ENCODE measurements around the gene GNPAT.

Gene GNPAT

DNA sequence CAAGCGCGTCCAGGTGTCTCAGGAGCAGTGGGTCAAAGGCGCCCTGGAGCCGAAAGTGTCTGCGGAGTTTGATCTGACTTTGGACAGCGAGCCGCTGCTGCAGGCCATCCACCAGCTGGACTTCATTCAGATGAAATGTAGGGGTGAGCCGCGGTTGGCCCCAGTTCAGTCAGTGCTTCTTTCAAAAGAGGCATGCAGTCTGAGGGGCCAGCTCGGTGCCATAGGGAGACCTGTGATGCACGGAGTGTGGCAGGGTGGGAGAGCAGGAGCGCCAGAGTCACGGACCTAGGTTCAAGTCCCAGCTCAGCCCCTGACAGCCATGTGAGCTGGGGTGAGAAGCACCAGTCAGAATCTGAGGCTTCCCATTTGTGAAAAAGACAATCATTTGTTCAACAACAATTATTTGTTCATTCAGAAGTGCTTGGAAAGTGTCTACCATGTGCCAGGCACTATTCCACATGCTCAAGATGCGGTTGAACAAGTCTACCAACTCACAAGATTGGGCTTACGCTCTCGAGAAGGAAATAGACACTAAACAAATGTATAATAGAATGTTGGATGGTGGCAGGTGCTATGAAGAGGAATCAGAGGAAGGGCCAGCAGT is 39.5 kb upstream of the GNPAT start:
- Histone ChIP-seq H3K27me3 (ENCODE audit: control insufficient read depth in 2 of 2, insufficient read depth in 2 of 2, low read length in 2 of 2) (peaks cover 0 to 7% of the 10 kb centered on the region in 2 donors), H3K36me3 (ENCODE audit: control insufficient read depth in 2 of 2, insufficient read depth in 2 of 2, low read length in 2 of 2) (no peaks in the 10 kb centered on the region), H3K9ac (ENCODE audit: low read depth in 1 of 2, low read length in 2 of 2) (no peak overlapping the region)

DNA sequence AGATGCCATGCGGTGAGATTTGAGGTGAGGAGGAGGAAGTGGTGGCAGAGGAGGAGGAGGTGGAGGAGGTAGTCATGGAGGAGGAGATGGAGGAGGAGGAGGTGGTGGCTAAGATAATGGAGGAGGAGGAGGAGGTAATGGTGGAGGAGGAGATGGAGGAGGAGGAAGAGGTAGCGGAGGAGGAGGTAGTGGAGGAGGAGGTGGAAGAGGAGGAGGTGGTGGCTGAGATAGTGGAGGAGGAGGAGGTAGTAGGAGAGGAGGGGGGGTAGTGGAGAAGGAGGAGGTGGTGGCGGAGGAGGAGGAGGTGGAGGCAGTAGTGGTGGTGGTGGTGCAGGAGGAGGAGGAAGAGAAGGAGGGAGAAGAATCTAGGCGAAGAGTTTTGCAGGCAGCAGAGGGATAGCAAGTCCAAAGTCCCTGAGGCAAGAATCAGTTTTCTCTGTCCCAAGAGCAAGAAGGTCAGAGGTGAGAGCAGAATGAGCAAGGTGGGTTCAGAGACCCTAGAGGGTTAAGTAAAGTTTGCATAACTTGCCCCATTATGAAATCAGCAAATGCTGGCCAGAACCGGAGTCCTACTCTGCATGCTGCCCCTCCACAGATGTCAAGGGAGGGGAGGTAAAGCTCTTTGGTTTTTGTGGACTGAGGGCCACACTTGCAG is 38.9 kb upstream of the GNPAT start:
- peaks cover 0 to 7% of the 10 kb centered on the region in 2 donors for H3K27me3 ChIP-seq (ENCODE audit: control insufficient read depth in 2 of 2, insufficient read depth in 2 of 2, low read length in 2 of 2)
- no peak overlapping the region for H3K4me3 ChIP-seq (ENCODE audit: low read length in 2 of 2)
- H3K9me3 ChIP-seq (ENCODE audit: control insufficient read depth in 2 of 2, low read length in 2 of 2): no peaks in the 10 kb centered on the region
- no peak overlapping the region for H3K9ac ChIP-seq (ENCODE audit: low read depth in 1 of 2, low read length in 2 of 2)
- H3K36me3 ChIP-seq (ENCODE audit: control insufficient read depth in 2 of 2, insufficient read depth in 2 of 2, low read length in 2 of 2): no peaks in the 10 kb centered on the region
- no peaks in the 10 kb centered on the region for H3K4me1 ChIP-seq (ENCODE audit: control insufficient read depth in 2 of 2, insufficient read depth in 2 of 2, low read length in 2 of 2)
- H3K27ac ChIP-seq (ENCODE audit: low read depth in 2 of 2, low read length in 2 of 2): no peak overlapping the region

More for the DNA sequence above, 39.5 kb upstream of the GNPAT start:
- no peak overlapping the region for H3K27ac ChIP-seq (ENCODE audit: low read depth in 2 of 2, low read length in 2 of 2)
- no peaks in the 10 kb centered on the region for H3K9me3 ChIP-seq (ENCODE audit: control insufficient read depth in 2 of 2, low read length in 2 of 2)
- no peaks in the 10 kb centered on the region for H3K4me1 ChIP-seq (ENCODE audit: control insufficient read depth in 2 of 2, insufficient read depth in 2 of 2, low read length in 2 of 2)
- H3K4me3 ChIP-seq (ENCODE audit: low read length in 2 of 2): no peak overlapping the region

DNA sequence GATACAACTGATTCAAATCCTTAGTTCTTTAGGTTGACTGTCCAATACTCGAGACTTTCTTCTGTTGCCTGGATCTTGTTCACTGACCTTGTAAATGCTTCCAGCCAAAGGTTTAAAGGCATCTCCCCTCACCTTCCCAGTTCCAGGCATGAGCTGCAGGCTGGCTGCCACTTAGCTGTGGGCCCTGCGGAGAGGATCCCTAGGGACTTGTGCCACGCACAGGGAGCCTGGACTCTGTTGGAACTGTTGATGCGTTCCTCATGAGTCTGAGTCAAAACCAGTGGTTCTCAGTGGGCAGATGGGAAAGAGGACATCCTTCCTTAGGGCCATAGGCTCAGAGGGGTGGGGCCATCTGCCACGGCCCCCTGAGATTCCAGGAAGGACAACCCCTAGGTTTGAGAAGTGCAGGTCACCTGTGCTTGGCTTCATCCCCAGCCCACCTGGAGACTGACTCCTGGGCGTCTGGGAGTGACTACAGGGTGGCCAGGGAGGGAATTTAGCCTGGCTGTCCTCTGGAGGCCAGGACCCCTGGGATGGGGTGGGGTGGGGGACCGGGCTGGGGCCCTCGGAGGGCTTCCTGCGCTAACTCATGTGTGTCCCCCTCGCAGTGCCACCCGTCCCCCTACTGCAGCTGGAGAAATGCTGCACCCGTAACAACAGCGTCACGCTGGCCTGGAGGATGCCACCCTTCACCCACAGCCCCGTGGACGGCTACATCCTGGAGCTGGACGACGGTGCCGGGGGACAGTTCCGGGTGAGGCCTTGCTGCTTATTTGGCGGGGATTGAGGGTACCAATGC is 37.6 kb upstream of the GNPAT start:
- Histone ChIP-seq H3K27me3 (ENCODE audit: control insufficient read depth in 2 of 2, insufficient read depth in 2 of 2, low read length in 2 of 2) (peaks cover 0 to 7% of the 10 kb centered on the region in 2 donors), H3K36me3 (ENCODE audit: control insufficient read depth in 2 of 2, insufficient read depth in 2 of 2, low read length in 2 of 2) (no peaks in the 10 kb centered on the region), H3K4me3 (ENCODE audit: low read length in 2 of 2) (no peak overlapping the region), H3K27ac (ENCODE audit: low read depth in 2 of 2, low read length in 2 of 2) (no peak overlapping the region), H3K9ac (ENCODE audit: low read depth in 1 of 2, low read length in 2 of 2) (no peak overlapping the region), H3K9me3 (ENCODE audit: control insufficient read depth in 2 of 2, low read length in 2 of 2) (no peaks in the 10 kb centered on the region), H3K4me1 (ENCODE audit: control insufficient read depth in 2 of 2, insufficient read depth in 2 of 2, low read length in 2 of 2) (no peaks in the 10 kb centered on the region)

DNA sequence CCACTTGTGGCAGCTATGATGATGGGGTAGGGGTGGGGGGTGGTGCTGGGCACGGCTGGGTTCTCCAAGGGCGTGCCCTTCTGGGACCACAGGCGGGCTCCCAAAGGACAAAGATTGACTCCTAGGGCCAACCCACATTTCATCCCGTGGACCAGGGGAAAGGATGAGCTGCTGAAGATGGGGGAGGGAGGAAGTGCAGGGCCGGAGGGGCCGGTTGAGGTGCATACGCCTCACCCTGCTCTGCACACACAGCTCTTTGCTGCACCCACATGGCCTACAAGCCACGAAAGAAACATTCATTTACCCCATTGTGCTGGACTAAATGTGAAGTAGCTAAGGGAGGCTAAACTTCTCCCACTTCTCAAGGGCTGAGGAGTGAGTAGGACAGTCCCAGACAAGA is 34.2 kb upstream of the GNPAT start:
- H3K36me3 ChIP-seq (ENCODE audit: control insufficient read depth in 2 of 2, insufficient read depth in 2 of 2, low read length in 2 of 2): no peaks in the 10 kb centered on the region
- no peaks in the 10 kb centered on the region for H3K9me3 ChIP-seq (ENCODE audit: control insufficient read depth in 2 of 2, low read length in 2 of 2)
- no peak overlapping the region for H3K4me3 ChIP-seq (ENCODE audit: low read length in 2 of 2)
- no peak overlapping the region for H3K27ac ChIP-seq (ENCODE audit: low read depth in 2 of 2, low read length in 2 of 2)
- no peak overlapping the region for H3K9ac ChIP-seq (ENCODE audit: low read depth in 1 of 2, low read length in 2 of 2)
- peaks cover 0 to 2% of the 10 kb centered on the region in 2 donors for H3K27me3 ChIP-seq (ENCODE audit: control insufficient read depth in 2 of 2, insufficient read depth in 2 of 2, low read length in 2 of 2)
- peaks cover 0 to 6% of the 10 kb centered on the region in 2 donors for H3K4me1 ChIP-seq (ENCODE audit: control insufficient read depth in 2 of 2, insufficient read depth in 2 of 2, low read length in 2 of 2)

DNA sequence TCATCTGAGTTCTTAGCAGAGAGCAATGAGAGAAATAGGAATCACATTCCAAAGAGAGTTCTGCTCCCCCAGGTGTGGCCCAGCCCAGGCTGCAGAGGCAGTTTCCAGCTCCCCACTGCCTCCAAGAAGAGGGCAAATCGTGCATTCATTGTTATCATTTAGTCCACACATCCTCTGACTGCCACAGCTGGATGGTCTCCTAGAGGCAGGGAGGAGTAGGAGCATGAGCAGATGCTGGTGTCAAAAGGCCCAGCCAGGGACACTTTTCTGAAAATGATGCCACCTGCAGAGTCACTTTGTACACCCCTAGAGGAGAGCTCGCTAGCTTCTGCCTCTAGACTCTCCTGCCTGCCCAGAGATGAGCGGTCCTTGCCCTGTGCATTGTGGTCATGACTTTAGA is 33.6 kb upstream of the GNPAT start:
- peaks cover under 1 to 6% of the 10 kb centered on the region in 2 donors for H3K4me1 ChIP-seq (ENCODE audit: control insufficient read depth in 2 of 2, insufficient read depth in 2 of 2, low read length in 2 of 2)
- H3K36me3 ChIP-seq (ENCODE audit: control insufficient read depth in 2 of 2, insufficient read depth in 2 of 2, low read length in 2 of 2): no peaks in the 10 kb centered on the region
- no peaks in the 10 kb centered on the region for H3K9me3 ChIP-seq (ENCODE audit: control insufficient read depth in 2 of 2, low read length in 2 of 2)
- H3K27ac ChIP-seq (ENCODE audit: low read depth in 2 of 2, low read length in 2 of 2): no peak overlapping the region
- no peak overlapping the region for H3K4me3 ChIP-seq (ENCODE audit: low read length in 2 of 2)
- H3K27me3 ChIP-seq (ENCODE audit: control insufficient read depth in 2 of 2, insufficient read depth in 2 of 2, low read length in 2 of 2): peaks cover 0 to 2% of the 10 kb centered on the region in 2 donors
- H3K9ac ChIP-seq (ENCODE audit: low read depth in 1 of 2, low read length in 2 of 2): no peak overlapping the region

DNA sequence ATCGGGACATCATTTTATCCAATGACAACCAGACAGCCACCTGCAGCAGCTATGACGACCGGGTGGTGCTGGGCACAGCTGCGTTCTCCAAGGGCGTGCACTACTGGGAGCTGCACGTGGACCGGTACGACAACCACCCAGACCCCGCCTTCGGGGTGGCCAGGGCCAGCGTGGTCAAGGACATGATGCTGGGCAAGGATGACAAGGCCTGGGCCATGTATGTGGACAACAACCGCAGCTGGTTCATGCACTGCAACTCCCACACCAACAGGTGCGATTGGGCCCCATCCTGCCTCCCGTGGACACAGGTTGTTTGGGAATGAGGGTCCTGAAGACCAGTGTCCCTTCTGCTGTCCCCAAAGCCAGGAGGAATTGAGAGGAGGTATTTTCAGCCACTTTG is 32.0 kb upstream of the GNPAT start:
- Histone ChIP-seq H3K9ac (ENCODE audit: low read depth in 1 of 2, low read length in 2 of 2) (no peak overlapping the region), H3K9me3 (ENCODE audit: control insufficient read depth in 2 of 2, low read length in 2 of 2) (no peaks in the 10 kb centered on the region)

DNA sequence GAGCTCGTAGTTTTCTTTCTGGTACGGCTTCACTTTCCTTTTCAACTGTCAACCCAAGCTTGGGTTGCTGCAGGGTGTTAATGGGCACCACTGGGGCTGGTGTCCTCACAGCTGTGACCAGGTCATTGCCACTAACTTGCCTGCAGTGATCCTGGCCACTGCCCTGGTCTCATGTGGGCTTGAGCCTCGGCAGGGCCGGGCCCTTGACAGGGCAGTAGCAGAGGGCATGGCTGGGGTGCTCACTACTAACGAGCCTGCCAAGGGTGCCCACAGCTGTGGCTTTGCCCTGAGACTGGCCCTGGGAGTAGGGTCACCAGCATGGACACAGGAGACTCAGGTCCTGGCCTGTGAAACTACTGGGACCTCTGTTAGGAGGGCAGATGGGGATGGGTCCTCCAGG is 31.5 kb upstream of the GNPAT start:
- H3K4me1 ChIP-seq (ENCODE audit: control insufficient read depth in 2 of 2, insufficient read depth in 2 of 2, low read length in 2 of 2): peaks cover 5 to 8% of the 10 kb centered on the region in 2 donors
- H3K27ac ChIP-seq (ENCODE audit: low read depth in 2 of 2, low read length in 2 of 2): no peak overlapping the region
- H3K4me3 ChIP-seq (ENCODE audit: low read length in 2 of 2): no peak overlapping the region
- no peaks in the 10 kb centered on the region for H3K9me3 ChIP-seq (ENCODE audit: control insufficient read depth in 2 of 2, low read length in 2 of 2)
- peaks cover 0 to 2% of the 10 kb centered on the region in 2 donors for H3K27me3 ChIP-seq (ENCODE audit: control insufficient read depth in 2 of 2, insufficient read depth in 2 of 2, low read length in 2 of 2)
- no peaks in the 10 kb centered on the region for H3K36me3 ChIP-seq (ENCODE audit: control insufficient read depth in 2 of 2, insufficient read depth in 2 of 2, low read length in 2 of 2)
- H3K9ac ChIP-seq (ENCODE audit: low read depth in 1 of 2, low read length in 2 of 2): no peak overlapping the region

More for the DNA sequence above, 32.0 kb upstream of the GNPAT start:
- Histone ChIP-seq H3K36me3 (ENCODE audit: control insufficient read depth in 2 of 2, insufficient read depth in 2 of 2, low read length in 2 of 2) (no peaks in the 10 kb centered on the region), H3K4me1 (ENCODE audit: control insufficient read depth in 2 of 2, insufficient read depth in 2 of 2, low read length in 2 of 2) (peaks cover 5 to 8% of the 10 kb centered on the region in 2 donors), H3K4me3 (ENCODE audit: low read length in 2 of 2) (no peak overlapping the region), H3K27me3 (ENCODE audit: control insufficient read depth in 2 of 2, insufficient read depth in 2 of 2, low read length in 2 of 2) (peaks cover 0 to 2% of the 10 kb centered on the region in 2 donors), H3K27ac (ENCODE audit: low read depth in 2 of 2, low read length in 2 of 2) (no peak overlapping the region)

DNA sequence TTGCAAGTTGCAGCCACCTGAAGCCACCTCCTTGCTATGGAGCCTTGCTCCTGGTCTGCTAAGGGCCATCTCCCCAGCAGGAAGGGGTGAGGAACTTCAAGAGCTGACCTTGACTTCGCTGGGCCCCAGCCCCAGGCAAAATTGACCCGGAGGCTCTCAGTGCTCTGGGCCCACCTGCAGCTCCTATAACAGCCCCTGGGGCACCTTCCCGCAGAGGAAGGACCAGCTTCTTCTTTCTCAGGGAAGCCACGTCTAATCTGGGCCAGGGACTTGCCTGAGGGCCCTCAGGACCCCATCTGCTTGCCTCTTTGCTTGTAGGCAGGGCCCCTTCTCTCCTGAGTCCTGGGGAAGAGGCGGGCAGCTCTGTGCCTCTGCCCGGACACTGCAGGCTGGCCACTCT is 30.9 kb upstream of the GNPAT start:
- Histone ChIP-seq H3K36me3 (ENCODE audit: control insufficient read depth in 2 of 2, insufficient read depth in 2 of 2, low read length in 2 of 2) (no peaks in the 10 kb centered on the region), H3K4me1 (ENCODE audit: control insufficient read depth in 2 of 2, insufficient read depth in 2 of 2, low read length in 2 of 2) (peaks cover 5 to 8% of the 10 kb centered on the region in 2 donors), H3K9ac (ENCODE audit: low read depth in 1 of 2, low read length in 2 of 2) (no peak overlapping the region), H3K27ac (ENCODE audit: low read depth in 2 of 2, low read length in 2 of 2) (no peak overlapping the region), H3K27me3 (ENCODE audit: control insufficient read depth in 2 of 2, insufficient read depth in 2 of 2, low read length in 2 of 2) (no peaks in the 10 kb centered on the region), H3K9me3 (ENCODE audit: control insufficient read depth in 2 of 2, low read length in 2 of 2) (no peaks in the 10 kb centered on the region), H3K4me3 (ENCODE audit: low read length in 2 of 2) (no peak overlapping the region)

DNA sequence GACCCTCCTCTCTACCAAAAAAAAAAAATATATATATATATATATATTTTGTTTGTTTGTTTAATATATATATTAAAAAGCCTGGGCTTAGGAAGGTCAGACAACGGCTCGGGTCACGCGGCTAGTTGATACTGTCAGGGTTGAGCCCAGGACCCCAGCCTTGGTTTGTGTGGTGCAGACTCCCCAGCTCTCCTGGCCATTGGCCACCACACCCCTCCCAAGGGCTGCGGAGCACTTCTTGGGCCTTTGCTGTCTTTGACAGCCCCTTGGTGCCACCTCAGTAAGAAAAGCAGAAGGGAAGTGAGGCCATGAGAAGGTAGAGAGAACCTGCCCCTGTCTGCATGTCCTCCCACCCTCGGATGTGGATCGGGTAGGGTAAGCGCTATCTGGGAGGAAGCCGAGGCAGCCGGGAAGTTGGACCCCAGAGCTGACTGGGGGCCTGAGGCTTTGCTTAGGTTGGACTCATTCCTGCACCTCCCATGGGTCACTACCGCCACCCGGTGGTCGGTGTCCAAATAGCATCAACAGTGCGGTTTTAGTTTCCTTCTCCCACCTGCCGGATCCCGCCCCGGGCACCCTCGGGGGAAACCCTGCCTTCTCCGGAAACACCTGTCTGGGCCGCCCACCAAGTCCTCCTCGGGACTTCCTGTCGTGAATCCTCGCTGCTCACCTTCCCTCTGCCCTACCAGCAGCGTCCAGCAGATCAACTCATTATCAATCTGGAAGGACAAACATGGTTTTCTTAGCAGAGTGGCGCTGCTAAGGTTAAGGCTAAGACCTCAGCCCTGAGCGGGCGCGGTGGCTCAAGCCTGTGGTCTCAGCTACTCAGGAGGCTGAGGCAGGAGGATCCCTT is 29.8 kb upstream of the GNPAT start:
- H3K4me3 ChIP-seq (ENCODE audit: low read length in 2 of 2): peak overlapping the region; percentile 78 to 89
- no peaks in the 10 kb centered on the region for H3K36me3 ChIP-seq (ENCODE audit: control insufficient read depth in 2 of 2, insufficient read depth in 2 of 2, low read length in 2 of 2)
- H3K9me3 ChIP-seq (ENCODE audit: control insufficient read depth in 2 of 2, low read length in 2 of 2): no peaks in the 10 kb centered on the region
- H3K27ac ChIP-seq (ENCODE audit: low read depth in 2 of 2, low read length in 2 of 2): peak overlapping the region; percentile 56
- no peaks in the 10 kb centered on the region for H3K27me3 ChIP-seq (ENCODE audit: control insufficient read depth in 2 of 2, insufficient read depth in 2 of 2, low read length in 2 of 2)
- H3K4me1 ChIP-seq (ENCODE audit: control insufficient read depth in 2 of 2, insufficient read depth in 2 of 2, low read length in 2 of 2): peaks cover 5 to 8% of the 10 kb centered on the region in 2 donors
- H3K9ac ChIP-seq (ENCODE audit: low read depth in 1 of 2, low read length in 2 of 2): peak overlapping the region; percentile 62 to 68
